Smooth muscle cell (in vitro differentiated cells): ENCODE data around the gene LRRC56. TPM values are rescaled to one million over a fixed set of nuclear protein-coding genes. Genes with fewer than 3 reads are reported as not detected.
A peak's percentile ranks its signal among the peaks of the same experiment; 100 is the strongest.

Source experiments
- DNase-seq: peaks from one replicate; lab custom pipeline; 2025; ENCODE audit not compliant: unreplicated experiment; lab: John Stamatoyannopoulos, UW
- H2AFZ ChIP-seq: fragments of 200-600 bp; sonication (generic); 2 replicates; pipeline ENCODE4 v1.6.0; 2016; ENCODE audit warnings: antibody characterized with exemption, low read depth, mild to moderate bottlenecking
- H3F3A ChIP-seq: fragments of 200-600 bp; sonication (generic); 2 replicates; pipeline ENCODE4 v1.6.0; 2017; ENCODE audit warnings: antibody characterized with exemption, low read depth
- H3K27ac ChIP-seq: fragments of 200-600 bp; sonication (generic); 2 replicates; pipeline ENCODE4 v1.5.1; 2016; ENCODE audit warnings: low read depth, mild to moderate bottlenecking
- H3K27me3 ChIP-seq: fragments of 200-600 bp; sonication (generic); 2 replicates; pipeline ENCODE4 v1.6.1; 2016; ENCODE audit warnings: low read depth, mild to moderate bottlenecking
- H3K36me3 ChIP-seq: fragments of 200-600 bp; sonication (generic); 2 replicates; pipeline ENCODE4 v1.5.1; 2016; ENCODE audit warnings: low read depth
- H3K4me1 ChIP-seq: fragments of 200-600 bp; sonication (generic); 2 replicates; pipeline ENCODE4 v1.5.1; 2016; ENCODE audit warnings: low read depth
- H3K4me2 ChIP-seq: fragments of 200-600 bp; sonication (generic); 2 replicates; pipeline ENCODE4 v1.6.0; 2016; ENCODE audit warnings: mild to moderate bottlenecking
- H3K4me3 ChIP-seq: fragments of 200-600 bp; sonication (generic); 2 replicates; pipeline ENCODE4 v1.5.1; 2016; ENCODE audit warnings: mild to moderate bottlenecking
- H3K79me2 ChIP-seq: fragments of 200-600 bp; sonication (generic); 2 replicates; pipeline ENCODE4 v1.6.0; 2016; ENCODE audit warnings: low read depth, mild to moderate bottlenecking
- H3K9ac ChIP-seq: fragments of 200-600 bp; sonication (generic); 2 replicates; pipeline ENCODE4 v1.6.0; 2016; ENCODE audit warnings: low read depth
- H3K9me3 ChIP-seq: fragments of 200-600 bp; sonication (generic); replicated peaks from 2 replicates; pipeline ENCODE4 v1.5.1; 2016; ENCODE audit warnings: low read depth
- H4K20me1 ChIP-seq: fragments of 200-600 bp; sonication (generic); 2 replicates; pipeline ENCODE4 v1.6.0; 2016; ENCODE audit warnings: low read depth
- CTCF ChIP-seq: fragments of 200-600 bp; sonication (generic); IDR thresholded peaks from 2 replicates; pipeline ENCODE4 v1.5.1; 2017; ENCODE audit warnings: borderline replicate concordance, mild to moderate bottlenecking, antibody characterized with exemption; ENCODE audit not compliant: insufficient read depth, poor library complexity, severe bottlenecking
- WGBS: methylation state at CpG from one replicate; pipeline ENCODE4 v1.1.7; 2016; ENCODE audit warnings: low lambda C conversion rate; 5-methylcytosine and 5-hydroxymethylcytosine counted together
- polyA plus RNA-seq: library from polyadenylated mRNA; unstranded; fragments of >200 nt; fragmentation: Nextera tagmentation; extraction: Ambion mirVana; gene quantifications from 2 replicates; pipeline ENCODE4 v1.2.1, GENCODE V29; 2016
- total RNA-seq: library from RNA; depleted of rRNA; stranded (reverse); fragments of >200 nt; gene quantifications from 2 replicates; pipeline ENCODE4 v1.2.3, GENCODE V29; 2014

The LRRC56 gene
- total and polyA plus RNA-seq, 2 experiments from 2014 or later, result 0.31 to 1.5 TPM

- 30% methylated on average over 22 of the region's 41 CpGs for WGBS
- Histone ChIP-seq H3K36me3 (no peaks in the 10 kb centered on the region), H3K9ac (peak overlapping the region; percentile 74), H3K79me2 (peaks cover 16% of the 10 kb centered on the region), H3K9me3 (no peaks in the 10 kb centered on the region), H3K4me3 (peak overlapping the region; percentile 93), H3K4me1 (peaks cover 18% of the 10 kb centered on the region), H2AFZ (no peak overlapping the region), H3K27me3 (no peaks in the 10 kb centered on the region), H3K27ac (no peak overlapping the region), H3K4me2 (peak overlapping the region; percentile 99), H4K20me1 (peaks cover 43% of the 10 kb centered on the region), H3F3A (peaks cover 13% of the 10 kb centered on the region)
- DNase-seq, result no peak
- no peak for TF ChIP-seq CTCF
Observed at GRCh38 chr11:567629-568292, 30.4 kb downstream of the LRRC56 start.

GRCh38 chr11:568306-569157 lies 31.2 kb downstream of the LRRC56 start:
- Histone ChIP-seq H3K9me3 (no peaks in the 10 kb centered on the region), H3K79me2 (peaks cover 16% of the 10 kb centered on the region), H3K27me3 (no peaks in the 10 kb centered on the region), H3K4me1 (peaks cover 18% of the 10 kb centered on the region), H3F3A (peaks cover 13% of the 10 kb centered on the region), H3K9ac (peak overlapping the region; percentile 74), H3K4me2 (peak overlapping the region; percentile 99), H3K4me3 (peak overlapping the region; percentile 93), H2AFZ (no peak overlapping the region), H3K36me3 (no peaks in the 10 kb centered on the region), H3K27ac (peak overlapping the region; percentile 47), H4K20me1 (peaks cover 35% of the 10 kb centered on the region)
- under 1% methylated on average over 48 of the region's 123 CpGs for WGBS
- peak; percentile 78 for DNase-seq
- TF ChIP-seq CTCF, result no peak

GRCh38 chr11:569158-569885 lies 32.0 kb downstream of the LRRC56 start:
- Histone ChIP-seq H3F3A (peaks cover 13% of the 10 kb centered on the region), H3K4me1 (peaks cover 21% of the 10 kb centered on the region), H2AFZ (no peak overlapping the region), H3K27me3 (no peaks in the 10 kb centered on the region), H3K36me3 (no peaks in the 10 kb centered on the region), H3K4me2 (peak overlapping the region; percentile 99), H3K9ac (peak overlapping the region; percentile 43), H3K4me3 (peak overlapping the region; percentile 93), H3K27ac (peak overlapping the region; percentile 47), H3K9me3 (no peaks in the 10 kb centered on the region), H3K79me2 (peaks cover 16% of the 10 kb centered on the region), H4K20me1 (peaks cover 31% of the 10 kb centered on the region)
- no peak for TF ChIP-seq CTCF
- no peak for DNase-seq
- 51% methylated on average over 29 of the region's 36 CpGs for WGBS
